ENCODE measurements around the gene TIMM17A. TPM values are rescaled to one million over a fixed set of nuclear protein-coding genes. Genes with fewer than 3 reads are reported as not detected.

Gene TIMM17A
- total and polyA plus RNA-seq, 2 of the 8 experiments (the other 6 are each of a cell fraction or from before 2014, with no cell fraction given), result 30.3 to 57.1 TPM

DNA sequence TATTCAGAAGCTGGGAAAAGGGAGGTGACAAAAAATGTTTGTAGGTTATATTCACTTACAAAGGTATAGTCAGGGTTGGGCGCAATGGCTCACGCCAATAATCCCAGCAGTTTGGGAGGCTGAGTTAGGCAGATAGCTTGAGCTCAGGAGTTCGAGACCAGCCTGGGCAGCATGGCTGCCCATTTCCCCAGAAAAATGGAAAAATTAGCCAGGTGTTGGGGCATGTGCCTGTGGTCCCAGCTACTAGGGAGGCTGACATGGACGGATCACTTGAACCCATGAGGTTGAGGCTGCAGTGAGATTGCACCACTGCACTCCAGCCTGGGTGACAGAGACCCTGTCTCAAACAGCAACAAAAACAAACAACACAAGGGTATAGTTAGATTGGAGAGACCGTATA lies 3.0 kb downstream of the TIMM17A start:
- no peak overlapping the region for H3K4me3 ChIP-seq (ENCODE audit: extremely low read depth in 1 of 4, insufficient read depth in 2 of 4, low read depth in 3 of 4, low read length in 4 of 4)
- no peak overlapping the region for H4K8ac ChIP-seq (ENCODE audit: extremely low read depth, insufficient read depth, low read length)
- H3K4me1 ChIP-seq (replicated peaks in 1 of 4; ENCODE audit: control insufficient read depth in 3 of 4, insufficient read depth in 4 of 4, low read length in 3 of 4), result peaks cover 0 to 3% (median 0%) of the 10 kb centered on the region in 4 experiments; a peak in 1 of 7 replicates
- peaks cover 2 to 3% of the 10 kb centered on the region in 2 experiments for H4K20me1 ChIP-seq (replicated peaks in 1 of 2; ENCODE audit: control insufficient read depth in 1 of 2, insufficient read depth in 2 of 2, low read length in 2 of 2)
- H3K14ac ChIP-seq (ENCODE audit: insufficient read length), result no peak overlapping the region
- no peak overlapping the region for H2BK5ac ChIP-seq (ENCODE audit: low read depth, low read length)
- no peak overlapping the region for H2BK120ac ChIP-seq (replicated peaks; ENCODE audit: low read depth, low read length)
- no peak overlapping the region for H4K91ac ChIP-seq (replicated peaks; ENCODE audit: insufficient read length, low read length)
- no peak overlapping the region for H3K4me2 ChIP-seq (ENCODE audit: insufficient read depth in 1 of 2, low read depth in 2 of 2, low read length in 2 of 2)
- no peaks in the 10 kb centered on the region for H3K23me2 ChIP-seq (ENCODE audit: low read depth, low read length)
- no peak overlapping the region for H3K18ac ChIP-seq (ENCODE audit: extremely low read depth, low read length)
- FAIRE-seq, result no peak
- no peak overlapping the region for H4K5ac ChIP-seq (ENCODE audit: insufficient read length, low read depth, low read length)
- 85% methylated on average over 5 of the region's 5 CpGs; no CpG with 5 or more reads in 1 of the 2 experiments for WGBS, 2 experiments (ENCODE audit: extremely low coverage in 1 of 2, insufficient coverage in 1 of 2, insufficient read length in 1 of 2, insufficient replicate concordance in 2 of 2, low coverage in 1 of 2, low lambda C conversion rate in 2 of 2, missing lambda C conversion rate in 1 of 2)
- no peak overlapping the region for H2AK5ac ChIP-seq (ENCODE audit: low read depth, low read length)
- no peak overlapping the region for H3K23ac ChIP-seq (ENCODE audit: insufficient read length)
- ChIA-PET POLR2A (ENCODE audit: partially characterized antibody) (interaction anchor here (0.7 to 5.1 kb wide), 7 partner anchors 11 to 154 kb away, joined by 3 to 27 read pairs (median 4); partner anchors contain the start of gene LMOD1), CTCF (ENCODE audit: partially characterized antibody) (interaction anchor here (1.1 to 1.3 kb wide), 3 partner anchors 9 to 86 kb away, joined by 3 to 4 read pairs (median 3); no protein-coding TSS in a partner anchor)
- H3K36me3 ChIP-seq (ENCODE audit: control insufficient read depth in 2 of 4, insufficient read depth in 4 of 4, low read length in 3 of 4), result peaks cover 7 to 48% (median 31%) of the 10 kb centered on the region in 4 experiments
- H3K9ac ChIP-seq (replicated peaks in 1 of 4; ENCODE audit: extremely low read depth in 1 of 4, low read depth in 3 of 4, low read length in 3 of 4), result no peak overlapping the region
- no peaks in the 10 kb centered on the region for H3K9me3 ChIP-seq (ENCODE audit: insufficient read depth in 2 of 2, low read depth in 1 of 2, low read length in 1 of 2)
- H2AFZ ChIP-seq (ENCODE audit: low read length), result no peak overlapping the region
- no peak overlapping the region for H3K27ac ChIP-seq (ENCODE audit: low read depth, low read length)
- H3K56ac ChIP-seq (replicated peaks; ENCODE audit: insufficient read length, low read depth, low read length), result no peak overlapping the region
- H3K4ac ChIP-seq (replicated peaks; ENCODE audit: insufficient read length, low read depth, low read length), result no peak overlapping the region
- H3K27me3 ChIP-seq (replicated peaks in 1 of 4; ENCODE audit: control insufficient read depth in 3 of 4, extremely low read depth in 1 of 4, insufficient read depth in 3 of 4, low read length in 3 of 4), result no peaks in the 10 kb centered on the region
- H2BK20ac ChIP-seq (ENCODE audit: low read length), result no peak overlapping the region
- no peaks in the 10 kb centered on the region; the same call in 1 of the 2 replicates for H3K79me1 ChIP-seq (ENCODE audit: low read depth, low read length)
- DNase-seq (ENCODE audit: low read depth in 1 of 2, low spot score in 2 of 2), result no peak
- H3K79me2 ChIP-seq (ENCODE audit: control insufficient read depth in 1 of 2, insufficient read depth in 2 of 2, low read length in 2 of 2), result peaks cover 12 to 29% of the 10 kb centered on the region in 2 experiments
- no peak overlapping the region for H2BK12ac ChIP-seq (ENCODE audit: low read depth, low read length)
- no peak overlapping the region for H2BK15ac ChIP-seq (ENCODE audit: low read length)
- TF ChIP-seq SAP30 (IDR thresholded peaks at IDR 0.05; ENCODE audit: insufficient read depth, insufficient replicate concordance, low read length) (no peak), KDM5A (IDR thresholded peaks at IDR 0.05; ENCODE audit: low read length) (no peak), CHD1 (IDR thresholded peaks at IDR 0.05; ENCODE audit: low read depth, low read length) (no peak), KDM4A (IDR thresholded peaks at IDR 0.05; ENCODE audit: low read depth, low read length, severe bottlenecking) (no peak), BCL11A (IDR thresholded peaks at IDR 0.05; ENCODE audit: low read depth in 2 of 2, low read length in 2 of 2) (no peak), RXRA (IDR thresholded peaks at IDR 0.05; ENCODE audit: insufficient read depth, low read depth, low read length) (no peak), BACH1 (IDR thresholded peaks at IDR 0.05; ENCODE audit: low read length) (no peak), TBP (IDR thresholded peaks at IDR 0.05; ENCODE audit: low read depth, low read length) (no peak), ASH2L (IDR thresholded peaks at IDR 0.05; ENCODE audit: low read length) (no peak), RBBP5 (IDR thresholded peaks at IDR 0.05; ENCODE audit: borderline replicate concordance, low read depth, low read length) (no peak), SUZ12 (IDR thresholded peaks at IDR 0.05; ENCODE audit: low read length) (no peak), BRCA1 (IDR thresholded peaks at IDR 0.05; ENCODE audit: low read depth, low read length) (no peak)
- TF ChIP-seq, protein P1, sequence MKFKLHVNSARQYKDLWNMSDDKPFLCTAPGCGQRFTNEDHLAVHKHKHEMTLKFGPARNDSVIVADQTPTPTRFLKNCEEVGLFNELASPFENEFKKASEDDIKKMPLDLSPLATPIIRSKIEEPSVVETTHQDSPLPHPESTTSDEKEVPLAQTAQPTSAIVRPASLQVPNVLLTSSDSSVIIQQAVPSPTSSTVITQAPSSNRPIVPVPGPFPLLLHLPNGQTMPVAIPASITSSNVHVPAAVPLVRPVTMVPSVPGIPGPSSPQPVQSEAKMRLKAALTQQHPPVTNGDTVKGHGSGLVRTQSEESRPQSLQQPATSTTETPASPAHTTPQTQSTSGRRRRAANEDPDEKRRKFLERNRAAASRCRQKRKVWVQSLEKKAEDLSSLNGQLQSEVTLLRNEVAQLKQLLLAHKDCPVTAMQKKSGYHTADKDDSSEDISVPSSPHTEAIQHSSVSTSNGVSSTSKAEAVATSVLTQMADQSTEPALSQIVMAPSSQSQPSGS (IDR thresholded peaks at IDR 0.05; ENCODE audit: low read length), result no peak
